Liver (tissue), 9 donors: ENCODE data around the gene DPP6. TPM values are rescaled to one million over a fixed set of nuclear protein-coding genes. Genes with fewer than 3 reads are reported as not detected.

ENCODE experiments used
- DNase-seq: peaks from one replicate; pipeline ENCODE4 v3.0.0-alpha.2; 2017; ENCODE audit warnings: low spot score
- H3K27ac ChIP-seq, 2 donors: one replicate each; pipeline ENCODE4 v1.7.0; 2013; ENCODE audit warnings: inconsistent platforms in 2 of 2, low read length in 2 of 2, control low read depth in 1 of 2, low read depth in 1 of 2, mild to moderate bottlenecking in 1 of 2
- H3K27me3 ChIP-seq, 4 donors: one replicate each; pipeline versions ENCODE4 v1.6.1 to v1.7.0; 2013; ENCODE audit warnings: low read length in 3 of 4, inconsistent platforms in 1 of 4, mild to moderate bottlenecking in 1 of 4, moderate library complexity in 1 of 4; ENCODE audit not compliant: control insufficient read depth in 4 of 4, insufficient read depth in 4 of 4
- H3K36me3 ChIP-seq, 4 donors: one replicate each; pipeline versions ENCODE4 v1.6.1 to v1.7.0; 2013; ENCODE audit warnings: low read length in 3 of 4, mild to moderate bottlenecking in 3 of 4, low read depth in 1 of 4, moderate library complexity in 1 of 4; ENCODE audit not compliant: control insufficient read depth in 4 of 4, insufficient read depth in 3 of 4
- H3K4me1 ChIP-seq, 4 donors: one replicate each; pipeline versions ENCODE4 v1.6.1 to v1.7.0; 2013; ENCODE audit warnings: low read length in 3 of 4, mild to moderate bottlenecking in 3 of 4, moderate library complexity in 1 of 4; ENCODE audit not compliant: control insufficient read depth in 4 of 4, insufficient read depth in 4 of 4
- H3K4me3 ChIP-seq, 3 donors: one replicate each; pipeline versions ENCODE4 v1.6.1 to v1.7.0; 2013; ENCODE audit warnings: low read length in 3 of 3, control low read depth in 1 of 3, low read depth in 1 of 3, mild to moderate bottlenecking in 1 of 3
- H3K9ac ChIP-seq, 2 donors: one replicate each; pipeline ENCODE4 v1.7.0; 2013; ENCODE audit warnings: low read length in 2 of 2, mild to moderate bottlenecking in 2 of 2, moderate library complexity in 2 of 2, control low read depth in 1 of 2, low read depth in 1 of 2
- H3K9me3 ChIP-seq, 4 donors: one replicate each; pipeline versions ENCODE4 v1.6.1 to v1.7.0; 2013; ENCODE audit warnings: low read length in 3 of 4; ENCODE audit not compliant: control insufficient read depth in 4 of 4
- CTCF ChIP-seq: fragments of 150-350 bp; IDR thresholded peaks from 2 replicates; pipeline ENCODE4 v1.5.1; 2017; ENCODE audit warnings: improper control_type of control experiment, low read depth, low read length; ENCODE audit not compliant: missing input control
- EGR1 ChIP-seq, 2 donors: IDR thresholded peaks; 2 replicates each; pipeline ENCODE4 v1.6.1; 2016 to 2018; ENCODE audit warnings: antibody characterized with exemption in 2 of 2, low read depth in 2 of 2
- FOXA1 ChIP-seq: IDR thresholded peaks from 2 replicates; pipeline ENCODE4 v1.6.1; 2016; ENCODE audit warnings: antibody characterized with exemption
- FOXA2 ChIP-seq: IDR thresholded peaks from 2 replicates; pipeline ENCODE4 v1.6.1; 2016; ENCODE audit warnings: antibody characterized with exemption
- GABPA ChIP-seq, 2 donors: IDR thresholded peaks in 1 of 2; conservative IDR thresholded peaks in 1 of 2; 2 replicates each; pipeline ENCODE4 v1.6.1; 2016; ENCODE audit warnings: antibody characterized with exemption in 2 of 2, mild to moderate bottlenecking in 1 of 2, moderate library complexity in 1 of 2
- HNF4A ChIP-seq, 2 donors: conservative IDR thresholded peaks; 2 replicates each; pipeline ENCODE4 v1.6.1; 2016; ENCODE audit warnings: antibody characterized with exemption in 2 of 2, mild to moderate bottlenecking in 2 of 2
- HNF4G ChIP-seq: IDR thresholded peaks from 2 replicates; pipeline ENCODE4 v1.6.1; 2016; ENCODE audit warnings: antibody characterized with exemption
- JUND ChIP-seq, 2 donors: IDR thresholded peaks; 2 replicates each; pipeline ENCODE4 v1.6.1; 2016; ENCODE audit warnings: antibody characterized with exemption in 2 of 2
- NR2F2 ChIP-seq: IDR thresholded peaks from 2 replicates; pipeline ENCODE4 v1.6.1; 2016; ENCODE audit warnings: antibody characterized with exemption
- RAD21 ChIP-seq, 2 donors: IDR thresholded peaks; 2 replicates each; pipeline ENCODE4 v1.6.1; 2016; ENCODE audit warnings: antibody characterized with exemption in 2 of 2, mild to moderate bottlenecking in 2 of 2
- REST ChIP-seq: IDR thresholded peaks from 2 replicates; pipeline ENCODE4 v1.6.1; 2016; ENCODE audit warnings: antibody characterized with exemption, mild to moderate bottlenecking
- RXRA ChIP-seq, 2 donors: IDR thresholded peaks; 2 replicates each; pipeline ENCODE4 v1.6.1; 2017 to 2018; ENCODE audit warnings: antibody characterized with exemption in 2 of 2, mild to moderate bottlenecking in 1 of 2
- SP1 ChIP-seq: IDR thresholded peaks from 2 replicates; pipeline ENCODE4 v1.6.1; 2018; ENCODE audit warnings: antibody characterized with exemption, mild to moderate bottlenecking
- TAF1 ChIP-seq: conservative IDR thresholded peaks from 2 replicates; pipeline ENCODE4 v1.6.1; 2016; ENCODE audit warnings: antibody characterized with exemption, mild to moderate bottlenecking
- YY1 ChIP-seq: IDR thresholded peaks from 2 replicates; pipeline ENCODE4 v1.6.1; 2016; ENCODE audit warnings: antibody characterized with exemption, mild to moderate bottlenecking
- ZBTB33 ChIP-seq: IDR thresholded peaks from 2 replicates; pipeline ENCODE4 v1.6.1; 2016; ENCODE audit warnings: antibody characterized with exemption
- WGBS: extraction: QIAGEN DNeasy Blood & Tissue Kit; methylation state at CpG from one replicate; pipeline ENCODE4 v1.1.7; 2013; 5-methylcytosine and 5-hydroxymethylcytosine counted together
- polyA plus RNA-seq, 2 donors: library from polyadenylated mRNA; stranded (reverse) in 1 of 2; unstranded in 1 of 2; fragments of 200-250 nt in 1 of 2; fragments of >200 nt in 1 of 2; fragmentation: Nextera tagmentation in 1 of 2; extraction: Ambion mirVana in 1 of 2; gene quantifications; one replicate each; pipeline versions ENCODE4 v1.2.1 to v1.2.3, GENCODE V29; 2013 to 2015
- total RNA-seq, 2 donors: library from RNA; depleted of rRNA; stranded (reverse); fragments of >200 nt; gene quantifications; one replicate each; pipeline ENCODE4 v1.2.3, GENCODE V29; 2014
- TF ChIP-seq, protein P1 (sequence below): IDR thresholded peaks from 2 replicates; pipeline ENCODE4 v1.6.1; 2016; ENCODE audit warnings: antibody characterized with exemption
- TF ChIP-seq, protein P2 (sequence below): IDR thresholded peaks from 2 replicates; pipeline ENCODE4 v1.6.1; 2016; ENCODE audit warnings: antibody characterized with exemption
- donor health status: healthy.
- donor health status: healthy.
- donor health status: healthy.
- donor health status: healthy.
- donor health status: healthy.

DPP6 gene
- total and polyA plus RNA-seq, 4 donors = 0.01 TPM; not detected in 3

GRCh38 chr7:154576604-154577003 is 524.4 kb downstream of the DPP6 start (continued):
- TF ChIP-seq FOXA2 = no peak
- TF ChIP-seq HNF4A (conservative IDR thresholded peaks at IDR 0.05) = no peak
- TF ChIP-seq EGR1 (IDR thresholded peaks at IDR 0.05; ENCODE audit: low read depth in 2 of 2) = no peak

- Histone ChIP-seq H3K9me3 (no peaks in the 10 kb centered on the region), H3K4me1 (no peaks in the 10 kb centered on the region), H3K27ac (no peak overlapping the region), H3K27me3 (no peaks in the 10 kb centered on the region), H3K9ac (no peak overlapping the region), H3K4me3 (no peak overlapping the region), H3K36me3 (no peaks in the 10 kb centered on the region)
- 72% methylated on average over 10 of the region's 10 CpGs for WGBS
- no peak for DNase-seq
- TF ChIP-seq FOXA2 (no peak), EGR1 (IDR thresholded peaks at IDR 0.05; ENCODE audit: low read depth in 2 of 2) (no peak), HNF4A (conservative IDR thresholded peaks at IDR 0.05) (no peak), SP1 (no peak), REST (no peak)
Observed at GRCh38 chr7:154577141-154577873, 525.1 kb downstream of the DPP6 start.

- H3K4me3 ChIP-seq = no peak overlapping the region
- H3K27me3 ChIP-seq = no peaks in the 10 kb centered on the region
- DNase-seq = no peak
- TF ChIP-seq HNF4G (no peak), EGR1 (IDR thresholded peaks at IDR 0.05; ENCODE audit: low read depth in 2 of 2) (no peak), FOXA1 (no peak), REST (no peak), CTCF (no peak), TAF1 (no peak), HNF4A (conservative IDR thresholded peaks at IDR 0.05) (no peak), FOXA2 (no peak), GABPA (IDR thresholded peaks at IDR 0.05 in 1 of 2, conservative IDR thresholded peaks at IDR 0.05 in 1 of 2) (no peak), YY1 (no peak), NR2F2 (no peak), RAD21 (IDR thresholded peaks at IDR 0.05) (no peak), SP1 (no peak), RXRA (IDR thresholded peaks at IDR 0.05) (no peak), JUND (IDR thresholded peaks at IDR 0.05) (no peak), ZBTB33 (no peak)
- TF ChIP-seq, protein P1, sequence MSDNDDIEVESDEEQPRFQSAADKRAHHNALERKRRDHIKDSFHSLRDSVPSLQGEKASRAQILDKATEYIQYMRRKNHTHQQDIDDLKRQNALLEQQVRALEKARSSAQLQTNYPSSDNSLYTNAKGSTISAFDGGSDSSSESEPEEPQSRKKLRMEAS = no peak
- TF ChIP-seq, protein P2, sequence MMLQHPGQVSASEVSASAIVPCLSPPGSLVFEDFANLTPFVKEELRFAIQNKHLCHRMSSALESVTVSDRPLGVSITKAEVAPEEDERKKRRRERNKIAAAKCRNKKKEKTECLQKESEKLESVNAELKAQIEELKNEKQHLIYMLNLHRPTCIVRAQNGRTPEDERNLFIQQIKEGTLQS = no peak
- H3K4me1 ChIP-seq = no peaks in the 10 kb centered on the region
- 87% methylated on average over 6 of the region's 6 CpGs for WGBS
- H3K36me3 ChIP-seq = no peaks in the 10 kb centered on the region
- H3K9ac ChIP-seq = no peak overlapping the region
- H3K9me3 ChIP-seq = peaks cover 0 to 4% (median 0%) of the 10 kb centered on the region in 4 donors
- H3K27ac ChIP-seq = no peak overlapping the region
Observed at GRCh38 chr7:154578336-154578735, 526.1 kb downstream of the DPP6 start.
